Tibial nerve (tissue), 4 donors: Measurements from ENCODE around the gene PTPRG.

Source experiments
- EP300 ChIP-seq, 2 donors: sonication (generic); formaldehyde crosslinking; IDR thresholded peaks; one replicate each; pipeline ENCODE4 v1.6.1; 2017; ENCODE audit warnings: antibody characterized with exemption in 2 of 2, mild to moderate bottlenecking in 1 of 2
- POLR2A ChIP-seq, 2 donors: fragments of 450-650 bp; IDR thresholded peaks; one replicate each; pipeline ENCODE4 v1.6.1; 2017; ENCODE audit warnings: antibody characterized with exemption in 2 of 2, mild to moderate bottlenecking in 2 of 2, moderate library complexity in 2 of 2
- TF ChIP-seq, protein P1 (sequence below), 5 experiments: fragments of 200-600 bp in 3 of 5; fragments of 450-650 bp in 2 of 5; sonication (generic) in 3 of 5; IDR thresholded peaks; one replicate each; pipeline ENCODE4 v1.5.1; 2016 to 2019; ENCODE audit warnings: antibody characterized with exemption in 5 of 5, mild to moderate bottlenecking in 3 of 5, moderate library complexity in 2 of 5

DNA sequence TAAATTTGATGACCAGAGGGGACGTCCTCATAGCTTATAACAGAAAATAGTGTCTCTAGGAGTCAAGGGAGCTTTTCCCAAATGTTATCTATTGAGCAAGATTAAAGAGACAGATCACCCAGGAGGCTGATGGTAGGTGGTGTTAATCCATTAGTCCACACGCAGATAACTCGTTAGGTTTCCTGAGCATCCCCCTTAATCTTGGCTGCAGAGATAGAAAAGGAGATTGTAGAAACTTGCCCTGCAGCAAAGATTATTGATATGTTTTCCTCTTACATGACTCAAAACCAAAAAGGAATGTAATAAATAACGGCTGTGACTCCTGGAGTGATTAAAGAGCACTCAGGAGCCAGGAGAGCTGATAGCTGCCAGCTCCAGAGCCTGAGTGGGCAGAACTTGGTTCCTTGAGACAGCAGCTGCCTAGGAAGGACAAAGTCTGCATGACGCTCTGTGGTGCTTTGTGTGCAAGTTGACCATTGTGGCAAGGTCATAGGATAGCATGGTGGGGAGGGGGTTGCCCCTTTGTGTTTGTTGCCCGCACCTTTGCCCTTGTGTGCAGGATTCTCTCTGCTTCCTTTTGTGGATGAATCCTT is 234.8 kb downstream of the PTPRG start:
- TF ChIP-seq, protein P1, sequence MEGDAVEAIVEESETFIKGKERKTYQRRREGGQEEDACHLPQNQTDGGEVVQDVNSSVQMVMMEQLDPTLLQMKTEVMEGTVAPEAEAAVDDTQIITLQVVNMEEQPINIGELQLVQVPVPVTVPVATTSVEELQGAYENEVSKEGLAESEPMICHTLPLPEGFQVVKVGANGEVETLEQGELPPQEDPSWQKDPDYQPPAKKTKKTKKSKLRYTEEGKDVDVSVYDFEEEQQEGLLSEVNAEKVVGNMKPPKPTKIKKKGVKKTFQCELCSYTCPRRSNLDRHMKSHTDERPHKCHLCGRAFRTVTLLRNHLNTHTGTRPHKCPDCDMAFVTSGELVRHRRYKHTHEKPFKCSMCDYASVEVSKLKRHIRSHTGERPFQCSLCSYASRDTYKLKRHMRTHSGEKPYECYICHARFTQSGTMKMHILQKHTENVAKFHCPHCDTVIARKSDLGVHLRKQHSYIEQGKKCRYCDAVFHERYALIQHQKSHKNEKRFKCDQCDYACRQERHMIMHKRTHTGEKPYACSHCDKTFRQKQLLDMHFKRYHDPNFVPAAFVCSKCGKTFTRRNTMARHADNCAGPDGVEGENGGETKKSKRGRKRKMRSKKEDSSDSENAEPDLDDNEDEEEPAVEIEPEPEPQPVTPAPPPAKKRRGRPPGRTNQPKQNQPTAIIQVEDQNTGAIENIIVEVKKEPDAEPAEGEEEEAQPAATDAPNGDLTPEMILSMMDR (IDR thresholded peaks at IDR 0.05), result no peak
- TF ChIP-seq POLR2A (IDR thresholded peaks at IDR 0.05) (no peak), EP300 (IDR thresholded peaks at IDR 0.05) (no peak)
